SK-N-SH (cell line): ENCODE measurements around the gene CDX2. TPM values are rescaled to one million over a fixed set of nuclear protein-coding genes. Genes with fewer than 3 reads are reported as not detected.

Source experiments
- CTCF ChIA-PET: fragments of 300-600, 350-600 bp; formaldehyde crosslinking; extraction: SDS; loops from one replicate; lab custom pipeline; 2021; lab: Yijun Ruan, JAX
- POLR2A ChIA-PET: fragments of 350-600 bp; sonication (Branson Sonifier 250); formaldehyde crosslinking; extraction: SDS; loops from one replicate; lab custom pipeline; 2020; ENCODE audit warnings: antibody characterized with exemption, inconsistent platforms; lab: Yijun Ruan, JAX
- DNase-seq: peaks from one replicate; pipeline ENCODE4 v3.0.0; 2012
- H2AFZ ChIP-seq: fragments of 200-600 bp; sonication (generic); 2 replicates; pipeline ENCODE4 v1.8.1; 2016; ENCODE audit warnings: antibody characterized with exemption, mild to moderate bottlenecking, low read depth
- H3F3A ChIP-seq: fragments of 200-600 bp; sonication (generic); replicated peaks from 2 replicates; pipeline ENCODE3; 2016; ENCODE audit warnings: antibody characterized with exemption, mild to moderate bottlenecking; ENCODE audit not compliant: insufficient read depth
- H3K27ac ChIP-seq, 2 experiments: fragments of 200-500 bp in 1 of 2; fragments of 200-600 bp in 1 of 2; sonication (Bioruptor generic) in 1 of 2; sonication (generic), shearing (Covaris generic) in 1 of 2; 2 replicates each; pipeline versions ENCODE4 v1.5.1 to v1.6.1; 2014 to 2016; ENCODE audit warnings: low read depth in 2 of 2, inconsistent platforms in 1 of 2, low read length in 1 of 2, mild to moderate bottlenecking in 1 of 2, mixed read lengths in 1 of 2
- H3K27me3 ChIP-seq: fragments of 200-600 bp; sonication (generic), shearing (Covaris generic); 2 replicates; pipeline ENCODE4 v1.6.1; 2016; ENCODE audit warnings: mixed run types; ENCODE audit not compliant: insufficient read depth
- H3K36me3 ChIP-seq, 2 experiments: fragments of 200-500 bp in 1 of 2; fragments of 200-600 bp in 1 of 2; sonication (Bioruptor generic) in 1 of 2; sonication (generic) in 1 of 2; replicated peaks in 1 of 2; 2 replicates each; pipeline versions ENCODE3 to v1.5.1; 2014 to 2016; ENCODE audit warnings: low read length in 1 of 2, mild to moderate bottlenecking in 1 of 2; ENCODE audit not compliant: insufficient read depth in 2 of 2, control insufficient read depth in 1 of 2
- H3K4me1 ChIP-seq, 2 experiments: fragments of 200-500 bp in 1 of 2; fragments of 200-600 bp in 1 of 2; sonication (Bioruptor generic) in 1 of 2; sonication (generic), shearing (Covaris generic) in 1 of 2; 2 replicates each; pipeline versions ENCODE4 v1.5.1 to v1.6.1; 2014 to 2016; ENCODE audit warnings: low read depth in 1 of 2, low read length in 1 of 2, mixed run types in 1 of 2; ENCODE audit not compliant: insufficient read depth in 2 of 2, control insufficient read depth in 1 of 2
- H3K4me2 ChIP-seq: fragments of 200-600 bp; sonication (generic), shearing (Covaris generic); 2 replicates; pipeline ENCODE4 v1.6.1; 2017; ENCODE audit warnings: mixed run types
- H3K4me3 ChIP-seq, 2 experiments: fragments of 200-500 bp in 1 of 2; fragments of 200-600 bp in 1 of 2; sonication (Bioruptor generic) in 1 of 2; sonication (generic), shearing (Covaris generic) in 1 of 2; 2 replicates each; pipeline versions ENCODE4 v1.5.1 to v1.8.1; 2014 to 2016; ENCODE audit warnings: low read depth in 2 of 2, inconsistent platforms in 1 of 2, low read length in 1 of 2, mild to moderate bottlenecking in 1 of 2, mixed read lengths in 1 of 2, moderate library complexity in 1 of 2
- H3K79me2 ChIP-seq: fragments of 200-600 bp; sonication (generic); 2 replicates; pipeline ENCODE4 v1.8.1; 2017; ENCODE audit warnings: mild to moderate bottlenecking; ENCODE audit not compliant: insufficient read depth
- H3K9ac ChIP-seq: fragments of 200-600 bp; sonication (generic); 2 replicates; pipeline ENCODE4 v1.6.1; 2017; ENCODE audit warnings: mixed run types
- H3K9me2 ChIP-seq: fragments of 200-600 bp; sonication (generic); 2 replicates; pipeline ENCODE4 v1.6.1; 2017; ENCODE audit warnings: mixed run types
- H3K9me3 ChIP-seq: fragments of 200-600 bp; sonication (generic); 2 replicates; pipeline ENCODE4 v1.6.1; 2017; ENCODE audit warnings: mixed run types, mild to moderate bottlenecking, moderate library complexity
- H4K20me1 ChIP-seq: fragments of 200-600 bp; sonication (generic); 2 replicates; pipeline ENCODE4 v1.6.1; 2017; ENCODE audit warnings: mild to moderate bottlenecking, mixed run types; ENCODE audit not compliant: insufficient read depth
- CHD2 ChIP-seq: fragments of 150-350 bp; IDR thresholded peaks from 2 replicates; pipeline ENCODE4 v1.6.1; 2018; ENCODE audit warnings: low read length; ENCODE audit not compliant: partially characterized antibody
- ELF1 ChIP-seq: IDR thresholded peaks from 2 replicates; pipeline ENCODE4 v1.4.0; 2012
- EP300 ChIP-seq, 2 experiments: IDR thresholded peaks; 2 replicates each; pipeline versions ENCODE4 v1.4.0 to v1.6.1; 2012; ENCODE audit warnings: borderline replicate concordance in 1 of 2, low read depth in 1 of 2, low read length in 1 of 2
- EZH2phosphoT487 ChIP-seq: fragments of 200-600 bp; sonication (generic); IDR thresholded peaks from 2 replicates; pipeline ENCODE4 v1.6.1; 2017; ENCODE audit warnings: low read depth, mixed run types, mild to moderate bottlenecking, antibody characterized with exemption, moderate library complexity, borderline replicate concordance
- FOXJ3 ChIP-seq: sonication (generic); formaldehyde crosslinking; IDR thresholded peaks from 2 replicates; pipeline ENCODE4 v1.5.1; 2020; ENCODE audit warnings: mild to moderate bottlenecking, missing genetic modification reagents
- GATA2 ChIP-seq: sonication (generic); formaldehyde crosslinking; IDR thresholded peaks from 2 replicates; pipeline ENCODE4 v1.5.0; 2020; ENCODE audit warnings: mild to moderate bottlenecking, missing genetic modification reagents
- IRF3 ChIP-seq: fragments of 150-350 bp; IDR thresholded peaks from 2 replicates; pipeline ENCODE4 v1.6.1; 2016; ENCODE audit warnings: mild to moderate bottlenecking, low read depth, low read length
- JUND ChIP-seq: IDR thresholded peaks from 2 replicates; pipeline ENCODE4 v1.4.0; 2012
- NFIC ChIP-seq: IDR thresholded peaks from 2 replicates; pipeline ENCODE4 v1.4.0; 2012; ENCODE audit warnings: borderline replicate concordance
- POLR2AphosphoS5 ChIP-seq: IDR thresholded peaks from 2 replicates; pipeline ENCODE4 v1.6.1; 2012; ENCODE audit warnings: low read depth, low read length
- REST ChIP-seq: IDR thresholded peaks from 2 replicates; pipeline ENCODE4 v1.6.1; 2012; ENCODE audit warnings: mild to moderate bottlenecking, low read depth, low read length, moderate library complexity
- RXRA ChIP-seq: IDR thresholded peaks from 2 replicates; pipeline ENCODE4 v1.4.0; 2012; ENCODE audit warnings: low read depth, mild to moderate bottlenecking, borderline replicate concordance
- SIN3A ChIP-seq: IDR thresholded peaks from 2 replicates; pipeline ENCODE4 v1.6.1; 2012; ENCODE audit warnings: low read depth, mild to moderate bottlenecking, low read length, moderate library complexity, borderline replicate concordance
- TCF12 ChIP-seq: IDR thresholded peaks from 2 replicates; pipeline ENCODE4 v1.4.0; 2012
- TEAD4 ChIP-seq: IDR thresholded peaks from 2 replicates; pipeline ENCODE4 v1.4.0; 2012; ENCODE audit warnings: mild to moderate bottlenecking, borderline replicate concordance; ENCODE audit not compliant: insufficient read depth
- YY1 ChIP-seq: IDR thresholded peaks from 2 replicates; pipeline ENCODE4 v1.4.0; 2012; ENCODE audit warnings: low read depth, mild to moderate bottlenecking
- WGBS: methylation state at CpG from one replicate; pipeline ENCODE4 v1.1.6; 2017; ENCODE audit warnings: low lambda C conversion rate; 5-methylcytosine and 5-hydroxymethylcytosine counted together
- polyA plus RNA-seq, 3 experiments: library from polyadenylated mRNA; depleted of rRNA; stranded (reverse); fragments of >200 nt; gene quantifications; 2 replicates each; pipeline ENCODE4 v1.2.3, GENCODE V29; 2012
- TF ChIP-seq, protein P1 (sequence below): IDR thresholded peaks from 2 replicates; pipeline ENCODE4 v1.4.0; 2012; ENCODE audit warnings: low read depth, borderline replicate concordance
- TF ChIP-seq, protein P2 (sequence below): IDR thresholded peaks from 2 replicates; pipeline ENCODE4 v1.4.0; 2012; ENCODE audit warnings: low read depth

Gene CDX2
- polyA plus RNA-seq, 1 of the 3 experiments (the other 2 are of a cell fraction) = not detected

DNA sequence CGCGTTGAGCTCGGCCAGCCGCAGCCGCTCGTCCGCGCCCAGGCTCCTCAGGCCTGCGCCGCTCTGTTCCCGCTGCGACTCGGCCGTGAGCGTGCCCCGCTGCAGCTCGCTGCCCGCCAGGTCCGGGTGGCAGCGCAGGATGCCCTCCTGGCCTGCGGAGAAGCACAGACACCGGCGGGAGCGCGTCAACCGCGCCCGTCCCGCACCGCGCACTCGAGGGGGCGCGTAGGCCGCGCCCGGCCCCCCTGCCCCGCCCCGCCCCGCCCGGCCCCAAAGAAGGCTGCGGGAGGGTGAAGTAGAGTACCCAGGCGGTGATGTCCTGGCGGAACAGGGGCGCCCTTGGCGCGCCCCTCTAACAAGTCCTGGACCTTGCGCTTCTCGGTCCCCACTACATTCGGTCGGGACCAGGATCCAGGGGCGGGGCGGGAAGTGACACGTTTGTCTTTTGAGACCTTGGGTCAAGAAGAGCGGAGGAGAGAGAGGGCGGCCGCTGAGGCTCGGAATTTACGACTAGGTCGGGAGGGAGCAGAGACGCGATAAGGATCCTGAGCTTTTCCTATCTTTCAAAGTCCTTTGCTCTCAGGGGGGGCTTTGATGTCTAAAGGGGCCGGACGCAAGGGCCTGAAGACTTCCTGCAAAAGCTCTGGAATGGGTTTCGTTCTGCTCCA, 9.3 kb upstream of the CDX2 start:
- Histone ChIP-seq H3K36me3 (no peaks in the 10 kb centered on the region), H3F3A (no peaks in the 10 kb centered on the region), H2AFZ (no peak overlapping the region), H3K4me2 (no peak overlapping the region), H3K9me3 (no peaks in the 10 kb centered on the region), H3K27me3 (peaks cover 98% of the 10 kb centered on the region), H3K9me2 (no peaks in the 10 kb centered on the region), H3K9ac (no peak overlapping the region), H3K79me2 (no peaks in the 10 kb centered on the region), H3K27ac (no peak overlapping the region)
- ChIA-PET POLR2A (no interaction called here), CTCF (interaction anchor here (0.8 to 3.5 kb wide), 4 partner anchors 25 to 617 kb away, joined by 3 to 15 read pairs (median 5); no protein-coding TSS in a partner anchor)
- DNase-seq = no peak
- 4% methylated on average over 16 of the region's 65 CpGs for WGBS
- TF ChIP-seq EZH2phosphoT487 = no peak
- TF ChIP-seq, protein P1, sequence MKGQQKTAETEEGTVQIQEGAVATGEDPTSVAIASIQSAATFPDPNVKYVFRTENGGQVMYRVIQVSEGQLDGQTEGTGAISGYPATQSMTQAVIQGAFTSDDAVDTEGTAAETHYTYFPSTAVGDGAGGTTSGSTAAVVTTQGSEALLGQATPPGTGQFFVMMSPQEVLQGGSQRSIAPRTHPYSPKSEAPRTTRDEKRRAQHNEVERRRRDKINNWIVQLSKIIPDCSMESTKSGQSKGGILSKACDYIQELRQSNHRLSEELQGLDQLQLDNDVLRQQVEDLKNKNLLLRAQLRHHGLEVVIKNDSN = no peak
- TF ChIP-seq TCF12 = no peak
- no peak for TF ChIP-seq POLR2AphosphoS5
- no peak for TF ChIP-seq JUND
- TF ChIP-seq EP300 (IDR thresholded peaks at IDR 0.05; ENCODE audit: borderline replicate concordance in 1 of 2, low read depth in 1 of 2, low read length in 1 of 2) = no peak
- TF ChIP-seq FOXJ3 (CRISPR knock-in tag) = no peak
- no peak for TF ChIP-seq IRF3
- no peak for TF ChIP-seq RXRA
- TF ChIP-seq ELF1 = no peak
- TF ChIP-seq CHD2 = no peak
- TF ChIP-seq, protein P2, sequence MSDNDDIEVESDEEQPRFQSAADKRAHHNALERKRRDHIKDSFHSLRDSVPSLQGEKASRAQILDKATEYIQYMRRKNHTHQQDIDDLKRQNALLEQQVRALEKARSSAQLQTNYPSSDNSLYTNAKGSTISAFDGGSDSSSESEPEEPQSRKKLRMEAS = no peak
- TF ChIP-seq TEAD4 = no peak
- TF ChIP-seq YY1 = no peak
- TF ChIP-seq, all 33 proteins: peak for 0
- H3K4me1 ChIP-seq = no peaks in the 10 kb centered on the region
- H3K4me3 ChIP-seq = no peak overlapping the region
- H4K20me1 ChIP-seq = no peaks in the 10 kb centered on the region

GRCh38 chr13:27977476-27978300, 8.6 kb upstream of the CDX2 start:
- no peak overlapping the region for H3K9ac ChIP-seq
- no peaks in the 10 kb centered on the region for H3K9me3 ChIP-seq
- no peaks in the 10 kb centered on the region for H3K9me2 ChIP-seq
- POLR2A ChIA-PET = no interaction called here
- H3K4me3 ChIP-seq = no peak overlapping the region
- H3K27me3 ChIP-seq = peaks cover 98% of the 10 kb centered on the region
- H3K36me3 ChIP-seq = no peaks in the 10 kb centered on the region
- H3K79me2 ChIP-seq = no peaks in the 10 kb centered on the region
- WGBS = 5% methylated on average over 34 of the region's 80 CpGs
- no peak overlapping the region for H3K27ac ChIP-seq
- DNase-seq = no peak
- no peak overlapping the region for H3K4me2 ChIP-seq
- no peak overlapping the region for H2AFZ ChIP-seq
- H3K4me1 ChIP-seq = no peaks in the 10 kb centered on the region
- no peaks in the 10 kb centered on the region for H3F3A ChIP-seq
- no peaks in the 10 kb centered on the region for H4K20me1 ChIP-seq
- CTCF ChIA-PET = interaction anchor here (0.8 to 3.5 kb wide), 5 partner anchors 24 to 616 kb away, joined by 3 to 15 read pairs (median 4); no protein-coding TSS in a partner anchor
- no peak for TF ChIP-seq IRF3
- no peak for TF ChIP-seq REST
- no peak for TF ChIP-seq GATA2
- TF ChIP-seq NFIC = no peak
- no peak for TF ChIP-seq TCF12
- TF ChIP-seq POLR2AphosphoS5 = no peak
- no peak for TF ChIP-seq TEAD4
- no peak for TF ChIP-seq SIN3A
- no peak for TF ChIP-seq FOXJ3 (CRISPR knock-in tag)
- TF ChIP-seq EP300 (IDR thresholded peaks at IDR 0.05; ENCODE audit: borderline replicate concordance in 1 of 2, low read depth in 1 of 2, low read length in 1 of 2) = no peak
